ENCODE results near the gene GABBR2.

Gene GABBR2

GRCh38 chr9:98506422-98507054, 202.2 kb downstream of the GABBR2 start:
- no peaks in the 10 kb centered on the region for H3K27me3 ChIP-seq (ENCODE audit: control insufficient read depth, low read length)
- no peak for TF ChIP-seq EZH2phosphoT487 (IDR thresholded peaks at IDR 0.05; ENCODE audit: borderline replicate concordance, low read length)
- TF ChIP-seq, protein P1, sequence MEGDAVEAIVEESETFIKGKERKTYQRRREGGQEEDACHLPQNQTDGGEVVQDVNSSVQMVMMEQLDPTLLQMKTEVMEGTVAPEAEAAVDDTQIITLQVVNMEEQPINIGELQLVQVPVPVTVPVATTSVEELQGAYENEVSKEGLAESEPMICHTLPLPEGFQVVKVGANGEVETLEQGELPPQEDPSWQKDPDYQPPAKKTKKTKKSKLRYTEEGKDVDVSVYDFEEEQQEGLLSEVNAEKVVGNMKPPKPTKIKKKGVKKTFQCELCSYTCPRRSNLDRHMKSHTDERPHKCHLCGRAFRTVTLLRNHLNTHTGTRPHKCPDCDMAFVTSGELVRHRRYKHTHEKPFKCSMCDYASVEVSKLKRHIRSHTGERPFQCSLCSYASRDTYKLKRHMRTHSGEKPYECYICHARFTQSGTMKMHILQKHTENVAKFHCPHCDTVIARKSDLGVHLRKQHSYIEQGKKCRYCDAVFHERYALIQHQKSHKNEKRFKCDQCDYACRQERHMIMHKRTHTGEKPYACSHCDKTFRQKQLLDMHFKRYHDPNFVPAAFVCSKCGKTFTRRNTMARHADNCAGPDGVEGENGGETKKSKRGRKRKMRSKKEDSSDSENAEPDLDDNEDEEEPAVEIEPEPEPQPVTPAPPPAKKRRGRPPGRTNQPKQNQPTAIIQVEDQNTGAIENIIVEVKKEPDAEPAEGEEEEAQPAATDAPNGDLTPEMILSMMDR (IDR thresholded peaks at IDR 0.05; ENCODE audit: low read depth, low read length, poor library complexity, severe bottlenecking): no peak
- H3K9me3 ChIP-seq (ENCODE audit: control insufficient read depth, insufficient read depth, low read length): no peaks in the 10 kb centered on the region
- H3K27ac ChIP-seq (ENCODE audit: low read depth, low read length): no peak overlapping the region
- H3K4me3 ChIP-seq (ENCODE audit: low read length): no peak overlapping the region
- H3K4me1 ChIP-seq (ENCODE audit: control insufficient read depth, low read length): no peaks in the 10 kb centered on the region
- H3K9me2 ChIP-seq (replicated peaks; ENCODE audit: control insufficient read depth, low read length): no peaks in the 10 kb centered on the region
- H4K20me1 ChIP-seq (ENCODE audit: control insufficient read depth, insufficient read depth, low read depth, low read length): no peaks in the 10 kb centered on the region
- no peaks in the 10 kb centered on the region for H3K79me2 ChIP-seq (ENCODE audit: control insufficient read depth, low read length)
- H3K4me2 ChIP-seq (ENCODE audit: low read length): no peak overlapping the region
- no peaks in the 10 kb centered on the region for H3F3A ChIP-seq (ENCODE audit: control insufficient read depth, insufficient read depth)
- no peaks in the 10 kb centered on the region for H3K36me3 ChIP-seq (ENCODE audit: control insufficient read depth, low read length)

DNA sequence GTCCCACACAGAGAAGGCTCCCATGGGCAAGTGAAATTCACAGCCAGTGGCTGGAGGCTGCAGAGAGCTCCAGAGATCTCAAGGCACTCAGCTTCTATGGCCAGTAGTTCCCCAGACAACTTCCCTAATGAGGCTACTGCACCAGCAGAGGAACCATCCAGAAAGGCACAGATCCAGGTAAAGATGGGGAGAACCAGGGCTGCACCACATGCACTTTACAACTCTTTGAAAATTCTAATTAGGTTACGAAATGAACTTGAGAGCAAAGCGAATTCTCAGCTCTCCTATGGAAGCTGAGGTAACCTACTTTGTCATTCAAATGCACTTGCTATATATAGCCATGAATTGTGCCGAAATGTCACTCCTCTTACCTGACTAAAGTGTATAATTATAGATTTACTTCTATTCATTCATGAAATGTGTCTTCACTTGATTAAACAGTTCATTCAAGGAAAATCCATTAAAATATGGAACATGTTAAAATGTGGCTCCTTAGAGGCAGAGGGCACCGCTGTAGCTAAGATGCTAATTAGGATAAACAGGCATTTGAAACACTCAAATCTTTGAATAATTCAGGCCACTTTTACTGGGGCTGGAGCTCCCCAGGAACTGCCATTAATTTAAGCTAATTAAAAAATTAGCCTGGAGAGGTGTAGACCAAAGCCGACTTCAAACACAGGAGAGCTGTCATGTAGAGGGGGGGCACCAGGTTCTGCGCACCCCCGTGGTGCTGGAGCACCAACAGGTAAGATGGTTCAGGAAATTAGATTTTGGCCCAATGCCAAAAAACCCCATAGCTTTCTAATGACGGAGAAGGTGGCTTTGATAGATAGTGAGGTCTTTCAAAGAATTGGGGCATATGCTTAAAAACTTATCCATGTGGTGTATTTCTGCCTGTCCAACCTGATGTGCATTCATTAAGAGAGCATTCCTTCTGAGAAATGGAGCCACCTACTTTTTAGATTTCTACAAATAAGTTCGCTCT, 204.1 kb downstream of the GABBR2 start:
- no peaks in the 10 kb centered on the region for H3K9me3 ChIP-seq (ENCODE audit: control insufficient read depth, insufficient read depth, low read length)
- no peaks in the 10 kb centered on the region for H3F3A ChIP-seq (ENCODE audit: control insufficient read depth, insufficient read depth)
- H3K27ac ChIP-seq (ENCODE audit: low read depth, low read length): no peak overlapping the region
- no peak overlapping the region for H3K4me3 ChIP-seq (ENCODE audit: low read length)
- H3K27me3 ChIP-seq (ENCODE audit: control insufficient read depth, low read length): no peaks in the 10 kb centered on the region
- H3K4me1 ChIP-seq (ENCODE audit: control insufficient read depth, low read length): no peaks in the 10 kb centered on the region
- H3K79me2 ChIP-seq (ENCODE audit: control insufficient read depth, low read length): no peaks in the 10 kb centered on the region
- TF ChIP-seq EZH2phosphoT487 (IDR thresholded peaks at IDR 0.05; ENCODE audit: borderline replicate concordance, low read length): no peak
- TF ChIP-seq, protein P1 (IDR thresholded peaks at IDR 0.05; ENCODE audit: low read depth, low read length, poor library complexity, severe bottlenecking): no peak
- no peaks in the 10 kb centered on the region for H4K20me1 ChIP-seq (ENCODE audit: control insufficient read depth, insufficient read depth, low read depth, low read length)
- no peaks in the 10 kb centered on the region for H3K9me2 ChIP-seq (replicated peaks; ENCODE audit: control insufficient read depth, low read length)
- no peaks in the 10 kb centered on the region for H3K36me3 ChIP-seq (ENCODE audit: control insufficient read depth, low read length)
- no peak overlapping the region for H3K4me2 ChIP-seq (ENCODE audit: low read length)

DNA sequence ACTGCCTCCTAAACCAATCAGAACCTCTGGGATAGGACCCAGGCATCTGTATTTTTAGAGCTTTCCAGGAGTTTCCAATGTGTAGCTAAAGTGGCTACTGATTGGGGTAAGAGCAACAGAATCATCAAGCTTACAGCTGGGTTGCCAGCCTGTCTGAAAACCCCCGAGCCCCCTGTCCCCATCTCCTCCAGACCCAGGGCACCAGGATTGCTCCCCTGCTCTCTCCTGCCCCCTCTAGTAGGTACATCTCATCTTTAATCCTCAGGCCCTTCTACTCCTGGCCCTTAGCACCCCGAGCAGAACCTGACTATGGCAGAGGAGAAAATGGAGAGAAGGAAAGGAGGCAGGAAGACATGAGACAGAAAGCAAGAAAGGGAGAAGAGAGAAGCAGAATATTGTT, 204.9 kb downstream of the GABBR2 start:
- Histone ChIP-seq H3K4me3 (ENCODE audit: low read length) (no peak overlapping the region), H3K4me1 (ENCODE audit: control insufficient read depth, low read length) (no peaks in the 10 kb centered on the region), H3K79me2 (ENCODE audit: control insufficient read depth, low read length) (no peaks in the 10 kb centered on the region), H3F3A (ENCODE audit: control insufficient read depth, insufficient read depth) (no peaks in the 10 kb centered on the region), H3K27ac (ENCODE audit: low read depth, low read length) (no peak overlapping the region), H3K4me2 (ENCODE audit: low read length) (no peak overlapping the region), H3K9me2 (replicated peaks; ENCODE audit: control insufficient read depth, low read length) (no peaks in the 10 kb centered on the region), H3K9me3 (ENCODE audit: control insufficient read depth, insufficient read depth, low read length) (no peaks in the 10 kb centered on the region), H4K20me1 (ENCODE audit: control insufficient read depth, insufficient read depth, low read depth, low read length) (no peaks in the 10 kb centered on the region), H3K36me3 (ENCODE audit: control insufficient read depth, low read length) (no peaks in the 10 kb centered on the region), H3K27me3 (ENCODE audit: control insufficient read depth, low read length) (no peaks in the 10 kb centered on the region)
- TF ChIP-seq, protein P1 (IDR thresholded peaks at IDR 0.05; ENCODE audit: low read depth, low read length, poor library complexity, severe bottlenecking): no peak
- no peak for TF ChIP-seq EZH2phosphoT487 (IDR thresholded peaks at IDR 0.05; ENCODE audit: borderline replicate concordance, low read length)
